Astrocyte of the cerebellum (primary cell): Measurements from ENCODE around the gene CD6.

Source experiments
- DNase-seq: peaks from one replicate; pipeline ENCODE4 v3.0.0-alpha.2; 2011; ENCODE audit warnings: low read depth
- H3K4me3 ChIP-seq: 2 replicates; pipeline ENCODE4 v1.5.1; 2011; ENCODE audit warnings: mild to moderate bottlenecking, low read depth, low read length, moderate library complexity
- CTCF ChIP-seq: IDR thresholded peaks from 2 replicates; pipeline ENCODE4 v1.5.1; 2012; ENCODE audit warnings: low read length, low read depth, moderate library complexity, mild to moderate bottlenecking; ENCODE audit errors: missing control alignments
- in situ Hi-C: cut with HindIII; loops from 2 replicates; pipeline ENCODE4 v1.10.0; 2017; ENCODE audit warnings: low sequenced_read_pairs

The CD6 gene

GRCh38 chr11:61055776-61056175, 84.3 kb downstream of the CD6 start:
- TF ChIP-seq CTCF = no peak
- H3K4me3 ChIP-seq = no peak overlapping the region
- DNase-seq = no peak
- in situ Hi-C loops = no loop called here

- DNase-seq = no peak
- H3K4me3 ChIP-seq = no peak overlapping the region
- in situ Hi-C loops = no loop called here
- no peak for TF ChIP-seq CTCF
Observed at GRCh38 chr11:61056571-61056970, 85.1 kb downstream of the CD6 start.

DNA sequence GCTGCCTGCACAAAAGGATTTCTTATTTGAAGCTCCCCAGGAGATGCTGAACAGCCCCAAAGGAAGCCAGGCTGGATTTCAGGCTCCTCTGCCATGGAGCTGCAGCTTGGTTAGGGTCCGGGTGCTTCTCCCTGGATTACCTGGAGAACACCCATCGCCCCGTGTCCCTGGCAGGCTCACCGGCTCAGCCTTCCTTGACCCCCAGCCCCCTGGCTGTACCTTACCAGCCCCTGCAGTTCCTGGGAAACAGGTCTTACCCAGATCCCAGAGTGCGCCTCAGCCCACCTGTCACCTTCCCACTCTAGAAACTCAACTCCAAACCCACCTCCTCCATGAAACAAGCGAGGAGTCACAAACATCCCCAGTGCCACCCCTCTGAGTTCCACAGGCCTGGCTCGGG, 85.5 kb downstream of the CD6 start:
- no peak for TF ChIP-seq CTCF

GRCh38 chr11:61057615-61058014, 86.1 kb downstream of the CD6 start:
- TF ChIP-seq CTCF = no peak
- no peak for DNase-seq
- in situ Hi-C loops = no loop called here
- no peak overlapping the region for H3K4me3 ChIP-seq

More for the DNA sequence above, 85.5 kb downstream of the CD6 start:
- no peak for DNase-seq
- in situ Hi-C loops = no loop called here
- H3K4me3 ChIP-seq = no peak overlapping the region

DNA sequence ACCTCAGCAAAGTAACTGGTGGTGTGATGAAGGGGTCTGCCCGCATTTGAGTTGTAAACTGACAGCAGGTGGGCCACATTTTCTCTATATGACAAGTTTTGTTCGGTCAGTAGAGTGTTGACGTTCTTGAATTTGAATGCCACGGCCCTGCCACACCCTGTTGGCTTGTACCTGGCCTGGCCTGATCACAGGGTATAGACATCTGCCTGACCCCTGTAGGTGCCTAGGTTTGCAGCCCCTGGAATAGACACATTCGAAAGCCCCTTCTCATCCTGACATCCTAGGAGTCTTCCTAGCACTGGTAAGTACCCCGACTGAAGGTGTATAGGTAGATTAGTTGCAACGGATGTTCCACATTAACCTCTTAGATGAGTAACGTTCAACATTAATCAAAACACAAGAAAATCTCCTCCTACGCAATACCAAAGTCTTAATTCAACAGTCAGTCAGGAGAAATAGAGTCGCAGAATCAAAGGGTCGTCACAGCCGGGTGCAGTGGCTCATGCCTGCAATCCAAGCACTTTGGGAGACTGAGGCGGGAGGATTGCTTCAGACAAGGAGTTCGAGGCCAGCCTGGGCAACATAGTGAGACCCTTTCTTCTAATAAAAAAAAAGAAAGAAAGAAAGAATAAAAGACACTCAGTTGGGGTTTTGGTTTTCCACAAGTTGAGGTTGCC, 87.2 kb downstream of the CD6 start:
- in situ Hi-C loops = no loop called here
- no peak for TF ChIP-seq CTCF
- no peak for DNase-seq
- H3K4me3 ChIP-seq = no peak overlapping the region

DNA sequence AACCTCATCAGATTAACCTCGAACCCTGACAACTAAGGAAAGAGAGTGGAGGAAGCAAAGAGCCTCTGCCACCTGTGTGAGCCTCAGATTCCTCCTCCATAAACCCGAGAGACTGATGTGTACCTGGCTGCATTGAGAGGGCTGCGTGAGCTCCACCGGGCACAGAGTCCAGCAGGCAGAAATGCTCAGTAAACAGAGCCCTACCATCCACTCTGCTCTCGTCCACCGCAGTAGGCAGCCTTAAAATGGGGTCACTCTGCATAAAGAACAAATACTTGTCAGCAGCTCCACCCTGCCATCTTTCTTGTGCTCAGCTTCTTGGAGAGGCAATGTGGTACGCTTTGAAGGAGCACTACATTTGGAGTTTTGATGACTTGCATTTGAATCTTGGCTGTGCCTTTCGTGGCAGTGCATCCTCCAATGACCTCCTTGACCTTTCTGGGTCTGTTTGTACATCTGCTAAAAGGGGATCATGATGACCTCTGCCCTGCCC, 87.8 kb downstream of the CD6 start:
- no peak overlapping the region for H3K4me3 ChIP-seq
- in situ Hi-C loops = no loop called here
- TF ChIP-seq CTCF = no peak
- DNase-seq = no peak
